Thyroid gland (tissue), 4 donors: ENCODE data around the gene CD180.
"Not testable (repeated sequence)": the region's sequence is repeated elsewhere in the genome, so short reads cannot be mapped to it uniquely, and the experiment has no call there.

Source experiments
- POLR2A ChIP-seq, 2 donors: fragments of 450-650 bp; IDR thresholded peaks; one replicate each; pipeline ENCODE4 v1.6.1; 2017; ENCODE audit warnings: antibody characterized with exemption in 2 of 2, mild to moderate bottlenecking in 2 of 2, moderate library complexity in 1 of 2
- TF ChIP-seq, protein P1 (sequence below), 6 experiments: fragments of 200-600 bp in 3 of 6; fragments of 450-650 bp in 3 of 6; sonication (generic) in 3 of 6; IDR thresholded peaks; one replicate each; pipeline ENCODE4 v1.5.1; 2016 to 2019; ENCODE audit warnings: antibody characterized with exemption in 6 of 6, mild to moderate bottlenecking in 2 of 6, inconsistent platforms in 1 of 6, moderate library complexity in 1 of 6

DNA sequence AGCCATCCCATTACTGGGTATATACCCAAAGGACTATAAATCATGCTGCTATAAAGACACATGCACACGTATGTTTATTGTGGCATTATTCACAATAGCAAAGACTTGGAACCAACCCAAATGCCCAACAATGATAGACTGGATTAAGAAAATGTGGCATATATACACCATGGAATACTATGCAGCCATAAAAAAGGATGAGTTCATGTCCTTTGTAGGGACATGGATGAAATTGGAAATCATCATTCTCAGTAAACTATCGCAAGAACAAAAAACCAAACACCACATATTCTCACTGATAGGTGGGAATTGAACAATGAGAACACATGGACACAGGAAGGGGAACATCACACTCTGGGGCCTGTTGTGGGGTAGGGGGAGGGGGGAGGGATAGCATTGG is 23.2 kb downstream of the CD180 start:
- TF ChIP-seq, protein P1, sequence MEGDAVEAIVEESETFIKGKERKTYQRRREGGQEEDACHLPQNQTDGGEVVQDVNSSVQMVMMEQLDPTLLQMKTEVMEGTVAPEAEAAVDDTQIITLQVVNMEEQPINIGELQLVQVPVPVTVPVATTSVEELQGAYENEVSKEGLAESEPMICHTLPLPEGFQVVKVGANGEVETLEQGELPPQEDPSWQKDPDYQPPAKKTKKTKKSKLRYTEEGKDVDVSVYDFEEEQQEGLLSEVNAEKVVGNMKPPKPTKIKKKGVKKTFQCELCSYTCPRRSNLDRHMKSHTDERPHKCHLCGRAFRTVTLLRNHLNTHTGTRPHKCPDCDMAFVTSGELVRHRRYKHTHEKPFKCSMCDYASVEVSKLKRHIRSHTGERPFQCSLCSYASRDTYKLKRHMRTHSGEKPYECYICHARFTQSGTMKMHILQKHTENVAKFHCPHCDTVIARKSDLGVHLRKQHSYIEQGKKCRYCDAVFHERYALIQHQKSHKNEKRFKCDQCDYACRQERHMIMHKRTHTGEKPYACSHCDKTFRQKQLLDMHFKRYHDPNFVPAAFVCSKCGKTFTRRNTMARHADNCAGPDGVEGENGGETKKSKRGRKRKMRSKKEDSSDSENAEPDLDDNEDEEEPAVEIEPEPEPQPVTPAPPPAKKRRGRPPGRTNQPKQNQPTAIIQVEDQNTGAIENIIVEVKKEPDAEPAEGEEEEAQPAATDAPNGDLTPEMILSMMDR (IDR thresholded peaks at IDR 0.05): not testable (repeated sequence)
- not testable (repeated sequence) for TF ChIP-seq POLR2A (IDR thresholded peaks at IDR 0.05)
